PC-9 (cell line): ENCODE measurements around the gene RPA3. TPM values are rescaled to one million over a fixed set of nuclear protein-coding genes. Genes with fewer than 3 reads are reported as not detected.

Experiments
- BruUV-seq: library from RNA; stranded (reverse); fragments of 400-500 nt; replicated peaks from 2 replicates; lab custom pipeline; 2021; lab: Mats Ljungman, UMichigan
- CTCF ChIA-PET: fragments of 300-600 bp; sonication (Branson Sonifier 250); formaldehyde crosslinking; loops from one replicate; lab custom pipeline; 2022; ENCODE audit warnings: antibody characterized with exemption; lab: Charles Lee
- POLR2A ChIA-PET: fragments of 300-600 bp; sonication (Branson Sonifier 250); formaldehyde crosslinking; loops from one replicate; lab custom pipeline; 2022; ENCODE audit warnings: antibody characterized with exemption; ENCODE audit not compliant: unreplicated experiment; lab: Charles Lee
- DNase-seq, 2 experiments: peaks; one replicate each; pipeline versions ENCODE4 v3.0.0 to v3.0.0-alpha.2; 2015 to 2022; ENCODE audit warnings: mixed read lengths in 1 of 2
- H2AFZ ChIP-seq: fragments of 200-600 bp; sonication (generic); 2 replicates; pipeline ENCODE4 v1.8.1; 2017; ENCODE audit warnings: antibody characterized with exemption
- H3F3A ChIP-seq: fragments of 200-600 bp; sonication (generic); 2 replicates; pipeline ENCODE4 v1.8.1; 2017; ENCODE audit warnings: antibody characterized with exemption, mild to moderate bottlenecking, low read depth; ENCODE audit not compliant: insufficient read depth
- H3K27ac ChIP-seq: fragments of 200-600 bp; sonication (generic); 2 replicates; pipeline ENCODE4 v1.6.1; 2016; ENCODE audit warnings: mixed run types
- H3K27me3 ChIP-seq: fragments of 200-600 bp; sonication (generic); 2 replicates; pipeline ENCODE4 v1.6.1; 2016; ENCODE audit warnings: low read depth, mixed run types; ENCODE audit not compliant: insufficient read depth
- H3K36me3 ChIP-seq: fragments of 200-600 bp; sonication (generic); 2 replicates; pipeline ENCODE4 v1.6.1; 2016; ENCODE audit warnings: low read depth, mixed run types
- H3K4me1 ChIP-seq: fragments of 200-600 bp; sonication (generic); replicated peaks from 2 replicates; pipeline ENCODE4 v1.6.1; 2016; ENCODE audit warnings: mixed run types; ENCODE audit not compliant: insufficient read depth
- H3K4me2 ChIP-seq: fragments of 200-600 bp; sonication (generic); 2 replicates; pipeline ENCODE4 v1.6.1; 2017; ENCODE audit warnings: mixed run types
- H3K4me3 ChIP-seq: fragments of 200-600 bp; sonication (generic); 2 replicates; pipeline ENCODE4 v1.6.1; 2016; ENCODE audit warnings: mixed run types
- H3K79me2 ChIP-seq: fragments of 200-600 bp; sonication (generic); 2 replicates; pipeline ENCODE4 v1.6.1; 2017; ENCODE audit warnings: low read depth, mixed run types
- H3K9me2 ChIP-seq: fragments of 200-600 bp; sonication (generic); 2 replicates; pipeline ENCODE4 v1.8.1; 2017; ENCODE audit warnings: mild to moderate bottlenecking; ENCODE audit not compliant: insufficient read depth
- H3K9me3 ChIP-seq: fragments of 200-600 bp; sonication (generic); 2 replicates; pipeline ENCODE4 v1.8.1; 2016; ENCODE audit warnings: low read depth; ENCODE audit not compliant: insufficient read depth
- H4K20me1 ChIP-seq: fragments of 200-600 bp; sonication (generic); 2 replicates; pipeline ENCODE4 v1.8.1; 2017; ENCODE audit not compliant: insufficient read depth
- CTCF ChIP-seq: fragments of 200-600 bp; sonication (generic); conservative IDR thresholded peaks from 2 replicates; pipeline ENCODE4 v1.6.1; 2017; ENCODE audit warnings: mixed run types, antibody characterized with exemption, mild to moderate bottlenecking, moderate library complexity
- EZH2 ChIP-seq: fragments of 200-600 bp; sonication (generic); IDR thresholded peaks from 2 replicates; pipeline ENCODE4 v1.8.0; 2017; ENCODE audit warnings: antibody characterized with exemption, low read depth
- intact Hi-C: fragments of 100-400 bp; cut with micrococcal nuclease; formaldehyde crosslinking; loops from one replicate; pipeline ENCODE4 v1.10.0; 2022; ENCODE audit not compliant: unreplicated experiment
- total RNA-seq: library from RNA; stranded (reverse); gene quantifications from 2 replicates; pipeline ENCODE4 v1.2.3, GENCODE V29; 2021

Gene RPA3
- total RNA-seq, 1 experiment from 2014 or later = 166 TPM

GRCh38 chr7:7673240-7673550 lies 45.2 kb downstream of the RPA3 start:
- no peak for DNase-seq
- H3K4me2 ChIP-seq = no peak overlapping the region
- H3K27me3 ChIP-seq = no peaks in the 10 kb centered on the region
- no peaks in the 10 kb centered on the region; the same call in 1 of the 2 replicates for H4K20me1 ChIP-seq
- H3K4me1 ChIP-seq = no peaks in the 10 kb centered on the region
- no peak overlapping the region for H3K27ac ChIP-seq
- TF ChIP-seq EZH2 = no peak
- TF ChIP-seq CTCF = no peak
- peaks cover 3% of the 10 kb centered on the region; the same call in 1 of the 2 replicates for H3K36me3 ChIP-seq
- intact Hi-C loops = no loop called here
- no peaks in the 10 kb centered on the region for H3K9me3 ChIP-seq
- no peak overlapping the region for H3K4me3 ChIP-seq
- BruUV-seq = no TSS peak
- peaks cover 4% of the 10 kb centered on the region for H3F3A ChIP-seq
- H3K79me2 ChIP-seq = no peaks in the 10 kb centered on the region
- ChIA-PET POLR2A (no interaction called here), CTCF (no interaction called here)
- no peak overlapping the region for H2AFZ ChIP-seq
- no peaks in the 10 kb centered on the region for H3K9me2 ChIP-seq

- Histone ChIP-seq H3K79me2 (no peaks in the 10 kb centered on the region), H3K27me3 (no peaks in the 10 kb centered on the region), H3K27ac (no peak overlapping the region), H3K4me2 (no peak overlapping the region), H3K9me2 (no peaks in the 10 kb centered on the region), H3K4me3 (no peak overlapping the region), H3K36me3 (peaks cover 3% of the 10 kb centered on the region; the same call in 1 of the 2 replicates), H4K20me1 (no peaks in the 10 kb centered on the region; the same call in 1 of the 2 replicates), H3F3A (no peaks in the 10 kb centered on the region), H3K9me3 (no peaks in the 10 kb centered on the region), H2AFZ (no peak overlapping the region), H3K4me1 (no peaks in the 10 kb centered on the region)
- intact Hi-C loops = no loop called here
- no TSS peak for BruUV-seq
- CTCF ChIA-PET = no interaction called here
- POLR2A ChIA-PET = no interaction called here
- TF ChIP-seq EZH2 (no peak), CTCF (no peak)
- DNase-seq = no peak
Measured at GRCh38 chr7:7672545-7673239, 45.7 kb downstream of the RPA3 start.

GRCh38 chr7:7671361-7671760 lies 47.0 kb downstream of the RPA3 start:
- Histone ChIP-seq H3K4me3 (no peak overlapping the region), H3K27ac (no peak overlapping the region), H3K36me3 (no peaks in the 10 kb centered on the region), H3K27me3 (no peaks in the 10 kb centered on the region), H3K9me2 (no peaks in the 10 kb centered on the region), H3K4me2 (no peak overlapping the region), H2AFZ (no peak overlapping the region), H4K20me1 (no peaks in the 10 kb centered on the region; the same call in 1 of the 2 replicates), H3K79me2 (no peaks in the 10 kb centered on the region), H3K9me3 (no peaks in the 10 kb centered on the region), H3F3A (no peaks in the 10 kb centered on the region), H3K4me1 (no peaks in the 10 kb centered on the region)
- ChIA-PET CTCF (no interaction called here), POLR2A (no interaction called here)
- DNase-seq = no peak
- TF ChIP-seq EZH2 (no peak), CTCF (no peak)
- no TSS peak for BruUV-seq
- intact Hi-C loops = no loop called here
